ENCODE measurements around the gene LETM1.

LETM1 gene

DNA sequence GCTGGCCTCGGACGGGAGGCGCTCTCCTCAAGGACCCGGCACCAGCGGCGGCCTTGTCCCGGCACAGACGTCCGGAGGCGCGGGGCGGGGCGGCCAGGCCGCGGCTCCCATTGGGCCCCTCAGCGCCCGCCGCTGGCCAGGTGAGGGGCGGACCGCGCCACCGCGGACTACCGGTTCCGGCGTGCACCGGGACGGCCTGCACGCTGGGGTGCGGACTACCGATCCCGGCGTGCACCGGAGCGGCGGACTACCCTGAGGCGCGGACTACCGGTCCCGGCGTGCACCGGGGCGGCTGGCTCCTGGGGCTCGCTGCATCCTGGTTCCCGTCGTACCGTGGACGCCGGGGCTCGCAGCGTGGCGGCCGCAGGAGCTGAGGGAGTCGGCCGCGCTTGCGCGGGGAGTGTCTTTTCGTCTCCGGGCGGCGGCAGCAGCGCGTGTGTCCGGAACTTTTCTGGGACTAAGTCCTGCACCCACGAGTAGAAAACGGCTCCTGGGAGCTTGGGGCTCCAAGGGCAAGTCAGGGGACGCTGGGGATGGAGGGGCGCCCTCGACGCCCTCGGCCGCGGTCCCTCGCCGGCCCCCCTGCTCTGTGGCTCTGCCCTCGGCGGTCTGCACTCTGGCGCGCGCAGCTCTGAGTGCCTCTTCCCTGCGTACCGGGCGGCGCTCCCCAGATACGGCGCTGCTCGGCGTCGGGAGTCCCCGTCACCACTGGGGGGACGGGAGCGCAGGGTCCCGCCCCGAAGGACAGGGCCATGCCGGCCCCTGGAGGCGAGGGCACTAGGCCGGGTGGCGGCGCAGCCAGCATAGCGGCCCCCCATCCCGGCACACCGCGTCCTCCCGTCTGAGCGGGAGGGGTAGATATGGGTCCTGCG lies at the start of gene LETM1:
TSS of gene LETM1 (minus strand) at position 86 of the 872 bp plus-strand sequence. CDS start 206 bp downstream, outside the sequence.
- DNase-seq = peak; percentile 93 to 97

DNA sequence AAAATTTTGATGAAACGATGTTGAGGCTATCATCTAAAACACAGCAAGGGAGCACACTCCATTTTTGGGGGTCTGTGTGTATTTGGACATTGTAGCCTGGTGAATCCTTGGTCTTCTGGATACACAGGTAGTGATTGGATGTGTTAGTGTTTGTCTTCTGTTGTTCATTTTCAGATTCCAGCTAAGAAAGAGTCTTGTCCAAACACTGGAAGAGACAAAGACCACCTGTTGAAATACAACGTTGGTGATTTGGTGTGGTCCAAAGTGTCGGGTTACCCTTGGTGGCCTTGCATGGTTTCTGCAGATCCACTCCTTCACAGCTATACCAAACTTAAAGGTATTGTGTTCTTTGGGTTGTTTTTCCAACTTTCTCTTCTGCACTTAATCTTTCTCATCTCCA lies 48.1 kb upstream of the LETM1 start:
- no peak for DNase-seq

DNA sequence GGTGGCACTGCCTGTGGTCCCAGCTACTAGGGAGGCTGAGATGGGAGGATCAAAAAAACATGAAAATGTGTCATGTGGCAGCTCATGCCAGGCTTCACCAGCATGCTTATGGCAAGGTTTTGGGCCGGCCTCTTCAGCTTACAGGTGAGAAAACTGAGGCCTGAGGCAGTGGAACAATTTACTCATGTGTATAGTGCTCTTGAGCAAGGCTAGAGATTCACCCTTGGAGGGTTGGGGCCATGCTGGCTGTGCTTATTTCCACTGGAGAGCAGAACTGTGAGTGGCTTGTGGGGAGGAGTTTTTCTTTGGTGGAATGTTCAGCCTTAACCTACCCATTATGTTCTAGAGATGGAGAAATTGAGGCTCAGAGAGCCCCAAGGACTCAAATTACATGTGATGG lies 47.1 kb upstream of the LETM1 start:
- DNase-seq = no peak

DNA sequence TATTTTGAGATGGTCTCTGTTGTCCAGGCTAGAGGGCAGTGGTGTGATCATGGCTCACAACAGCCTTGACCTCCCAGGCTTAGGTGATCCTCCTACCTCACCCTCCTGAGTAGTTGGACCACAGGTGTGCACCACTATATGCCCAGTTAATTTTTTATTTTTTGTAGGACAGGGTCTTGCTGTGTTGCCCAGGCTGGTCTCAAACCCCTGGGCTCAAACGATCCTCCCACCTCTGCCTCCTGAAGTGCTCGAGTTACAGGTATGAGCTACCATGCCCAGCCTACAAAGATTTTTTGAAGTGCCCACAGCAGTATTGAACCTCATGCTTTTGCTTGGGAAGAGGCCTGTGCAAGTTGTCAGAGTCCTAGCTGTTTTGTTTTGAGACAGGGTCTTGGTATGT lies 46.3 kb upstream of the LETM1 start:
- DNase-seq = no peak

DNA sequence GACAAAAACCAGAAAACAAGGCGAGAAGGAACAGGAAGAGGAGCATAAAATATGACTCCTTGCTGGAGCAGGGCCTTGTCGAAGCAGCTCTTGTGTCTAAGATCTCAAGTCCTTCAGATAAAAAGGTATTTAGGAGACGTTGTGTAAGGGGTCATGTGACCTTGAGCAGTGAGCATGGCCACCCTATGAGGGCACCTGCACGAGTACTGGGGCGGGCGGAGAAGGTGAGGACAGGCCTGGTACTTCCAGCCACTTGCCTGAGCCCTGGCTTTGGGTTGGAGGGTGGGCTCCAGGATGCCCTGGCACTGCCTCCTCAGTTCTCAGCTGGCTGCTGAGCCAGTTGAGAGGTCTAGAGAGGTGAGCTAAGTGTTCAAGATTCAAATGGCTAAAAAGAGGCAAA lies 45.2 kb upstream of the LETM1 start:
- no peak for DNase-seq

DNA sequence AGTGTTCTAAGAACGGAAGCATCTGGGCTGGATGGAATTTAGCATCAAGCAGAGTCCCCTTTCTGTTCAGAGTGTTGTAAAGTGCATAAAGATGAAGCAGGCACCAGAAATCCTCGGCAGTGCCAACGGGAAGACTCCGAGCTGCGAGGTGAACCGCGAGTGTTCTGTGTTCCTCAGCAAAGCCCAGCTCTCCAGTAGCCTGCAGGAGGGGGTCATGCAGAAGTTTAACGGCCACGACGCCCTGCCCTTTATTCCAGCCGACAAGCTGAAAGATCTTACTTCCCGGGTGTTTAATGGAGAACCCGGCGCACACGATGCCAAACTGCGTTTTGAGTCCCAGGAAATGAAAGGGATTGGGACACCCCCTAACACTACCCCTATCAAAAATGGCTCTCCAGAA lies 44.7 kb upstream of the LETM1 start:
- DNase-seq = no peak

DNA sequence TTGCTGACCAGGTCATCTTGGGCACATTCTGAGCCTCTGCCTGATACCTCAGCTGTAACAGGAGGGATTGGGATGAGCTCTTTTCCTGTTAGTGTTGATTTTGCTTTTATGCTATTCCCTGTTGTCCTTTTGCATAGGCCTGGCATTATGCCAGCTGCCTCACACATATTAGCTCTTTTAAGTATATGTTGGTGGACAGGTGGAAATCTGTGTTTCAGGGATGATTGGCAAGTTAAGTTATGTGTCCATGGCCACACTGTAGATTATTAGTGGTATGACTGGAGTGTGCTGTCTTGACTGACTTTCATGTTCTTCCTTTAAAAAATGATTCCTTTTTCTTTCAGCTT lies 44.1 kb upstream of the LETM1 start:
- no peak for DNase-seq

DNA sequence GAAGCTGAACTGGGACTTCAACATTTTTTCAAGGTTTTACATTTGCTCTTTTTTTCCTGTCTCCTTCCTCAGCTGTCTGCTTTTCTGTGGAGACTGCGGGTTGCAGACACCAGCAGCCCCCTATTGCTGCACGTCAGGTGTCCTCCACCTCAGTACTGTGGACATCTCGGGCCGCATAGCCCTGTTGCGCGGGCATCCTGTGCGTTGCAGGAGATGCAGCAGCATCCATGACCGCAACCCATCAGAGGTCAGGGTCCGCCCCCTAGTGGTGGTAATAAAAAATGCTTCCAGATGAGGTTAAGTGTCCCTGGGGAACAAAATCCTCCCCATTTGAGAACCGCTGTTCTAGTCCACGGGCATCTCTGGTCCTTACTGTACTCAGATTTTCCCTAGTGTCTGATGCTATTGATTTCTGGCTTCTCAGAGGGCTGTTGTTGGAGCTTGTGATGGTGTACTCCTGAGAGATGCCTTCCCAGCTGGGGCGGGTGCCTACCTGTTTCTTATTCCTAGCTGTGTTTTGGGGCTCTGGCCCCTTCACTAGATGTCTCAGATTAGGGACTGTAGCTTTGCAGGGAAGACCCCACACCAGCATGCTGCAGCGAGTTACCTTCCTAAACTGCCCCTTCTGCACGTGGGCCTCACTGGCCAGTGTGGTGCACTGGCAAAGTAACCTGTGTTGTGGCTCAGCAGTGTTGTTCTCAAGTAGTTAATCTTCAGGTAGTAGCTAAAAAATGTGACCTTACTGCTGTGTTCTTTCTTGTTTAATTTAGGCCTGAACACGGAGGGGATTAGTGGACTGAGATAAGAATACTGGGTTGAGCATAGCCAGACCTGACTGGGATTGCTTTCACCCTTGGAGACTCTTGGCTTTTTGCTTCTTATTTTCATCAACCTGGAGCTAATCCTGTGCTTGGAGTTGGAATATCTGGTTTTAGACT lies 43.5 kb upstream of the LETM1 start:
- peak; percentile 75 to 79 for DNase-seq

DNA sequence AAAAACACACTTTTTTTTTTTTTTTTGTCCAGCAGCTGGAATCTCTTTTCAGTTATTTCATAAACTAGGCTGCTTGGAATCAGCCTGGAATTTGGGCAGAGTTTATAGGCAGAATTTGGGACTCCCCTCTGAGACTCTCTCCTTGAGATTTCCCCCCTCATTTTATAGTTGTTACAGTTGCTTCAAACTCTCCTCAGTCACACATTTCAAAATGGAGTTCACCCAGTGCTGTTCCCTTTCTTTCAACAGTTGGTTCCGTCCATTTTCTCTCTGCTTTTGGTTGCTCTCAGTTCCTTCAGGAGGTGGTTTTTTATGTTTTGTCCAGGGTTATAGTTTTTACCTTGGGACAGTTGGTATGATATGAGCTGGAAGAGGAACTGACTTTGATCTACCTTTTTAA lies 42.7 kb upstream of the LETM1 start:
- no peak for DNase-seq

DNA sequence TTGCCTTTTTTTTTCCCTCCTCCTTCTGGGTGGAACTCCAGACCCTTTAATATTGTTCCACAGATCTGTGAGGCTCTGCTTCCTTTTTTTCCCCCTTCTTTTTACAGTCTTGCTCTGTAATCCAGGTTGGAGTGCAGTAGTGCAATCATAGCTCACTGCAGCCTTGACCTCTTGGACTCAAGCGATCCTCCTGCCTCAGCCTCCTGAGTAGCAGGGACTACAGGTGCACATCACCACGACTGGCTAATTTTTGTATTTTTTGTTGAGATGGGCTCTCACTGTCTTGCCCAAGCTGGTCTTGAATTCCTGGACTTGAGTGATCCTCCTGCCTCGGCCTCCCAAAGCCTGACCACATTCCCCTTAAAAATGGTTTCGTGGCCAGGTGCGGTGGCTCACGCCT lies 42.1 kb upstream of the LETM1 start:
- no peak for DNase-seq

DNA sequence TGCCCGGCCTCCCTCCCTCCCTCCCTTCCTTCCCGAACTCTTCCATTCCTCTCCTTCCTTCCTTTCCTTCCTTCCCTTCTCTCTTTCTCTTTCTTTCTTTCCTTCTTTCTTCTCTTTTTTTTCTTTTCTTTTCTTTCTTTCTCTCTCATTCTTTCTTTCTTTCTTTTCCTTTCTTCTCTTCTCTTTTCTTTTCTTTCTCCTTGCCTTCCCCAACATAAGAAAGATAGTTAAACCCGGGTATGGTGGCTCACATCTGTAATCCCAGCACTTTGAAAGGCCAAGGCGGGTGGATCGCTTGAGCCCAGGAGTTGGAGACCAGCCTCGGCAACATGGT lies 40.7 kb upstream of the LETM1 start:
- DNase-seq = no peak

DNA sequence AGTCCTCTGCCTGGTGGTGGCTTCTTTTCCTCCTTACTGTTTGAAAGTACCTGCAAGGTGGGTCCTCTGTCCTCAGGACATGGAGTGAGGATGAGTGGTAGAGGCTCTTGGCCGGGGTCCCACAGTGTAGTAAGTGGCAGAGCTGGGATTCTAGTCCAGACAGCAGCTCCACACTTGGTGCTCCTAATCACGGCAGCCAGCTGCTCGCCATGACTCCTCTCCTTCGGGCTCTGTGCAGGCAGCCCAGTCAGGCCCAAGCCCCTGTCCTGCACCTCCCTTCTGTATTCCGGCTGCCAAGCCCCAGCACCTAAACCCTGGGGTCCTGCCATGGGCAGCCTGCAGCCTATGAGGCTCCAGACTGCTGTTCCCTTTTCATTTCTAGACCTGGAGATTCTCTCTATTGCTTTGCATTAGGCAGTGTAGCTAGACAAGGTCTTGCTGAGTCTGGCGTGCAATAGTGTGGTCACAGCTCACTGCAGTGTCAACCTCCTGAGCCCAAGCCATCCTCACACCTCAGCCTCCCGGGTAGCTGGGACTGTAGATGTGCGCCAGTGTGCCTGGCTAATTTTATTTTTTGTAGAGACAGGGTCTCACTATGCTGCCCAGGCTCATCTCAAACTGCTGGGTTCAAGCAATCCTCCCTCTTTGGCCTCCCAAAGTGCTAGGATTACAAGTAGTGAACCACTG lies 40.2 kb upstream of the LETM1 start:
- DNase-seq = no peak

DNA sequence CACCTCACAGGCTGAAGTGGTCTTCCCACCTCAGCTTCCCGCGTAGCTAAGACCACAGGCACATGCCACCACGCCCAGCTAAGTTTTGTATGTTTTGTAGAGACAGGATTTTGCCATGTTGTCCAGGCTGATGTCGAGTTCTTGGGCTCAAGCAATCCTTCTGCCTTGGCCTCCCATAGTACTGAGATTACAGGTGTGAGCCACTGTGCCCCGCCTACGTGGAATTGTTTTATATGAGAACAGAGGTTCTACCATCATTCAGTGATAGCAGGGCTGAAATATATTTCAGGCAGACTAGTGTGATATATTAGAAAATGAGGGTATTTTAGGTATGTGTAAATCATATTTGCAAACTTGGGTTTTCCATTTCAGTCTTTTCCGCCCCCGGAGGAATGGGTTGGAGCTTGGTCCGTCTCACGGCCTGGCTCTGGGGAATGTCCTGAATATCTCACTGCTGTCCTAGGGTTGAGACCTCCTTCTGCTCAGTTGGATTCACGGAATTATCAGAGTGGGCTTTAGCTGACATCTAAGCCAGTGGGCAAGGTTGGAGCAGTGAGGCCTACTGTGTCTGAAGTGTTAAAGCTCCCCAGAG lies 35.1 kb upstream of the LETM1 start:
- no peak for DNase-seq

DNA sequence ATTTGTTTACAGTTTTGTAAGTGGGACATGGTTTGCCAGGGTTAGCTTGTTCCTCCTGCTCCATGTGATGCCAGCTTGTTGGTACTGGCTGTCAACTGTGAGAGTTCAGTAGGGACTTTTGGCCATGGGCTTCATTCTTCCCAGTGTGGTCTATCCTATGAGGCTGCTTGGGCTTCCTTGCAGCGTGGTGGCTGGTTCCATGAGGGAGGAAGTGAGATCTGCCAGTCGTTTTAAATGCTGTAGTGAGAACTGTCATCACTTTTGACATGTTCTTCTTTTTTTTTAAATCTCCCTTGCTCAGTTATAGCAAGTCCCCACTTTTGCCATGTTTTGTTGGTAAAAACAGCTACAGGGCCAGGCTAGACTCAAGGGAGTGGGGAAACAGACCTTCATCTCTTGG lies 31.1 kb upstream of the LETM1 start:
- DNase-seq = no peak

DNA sequence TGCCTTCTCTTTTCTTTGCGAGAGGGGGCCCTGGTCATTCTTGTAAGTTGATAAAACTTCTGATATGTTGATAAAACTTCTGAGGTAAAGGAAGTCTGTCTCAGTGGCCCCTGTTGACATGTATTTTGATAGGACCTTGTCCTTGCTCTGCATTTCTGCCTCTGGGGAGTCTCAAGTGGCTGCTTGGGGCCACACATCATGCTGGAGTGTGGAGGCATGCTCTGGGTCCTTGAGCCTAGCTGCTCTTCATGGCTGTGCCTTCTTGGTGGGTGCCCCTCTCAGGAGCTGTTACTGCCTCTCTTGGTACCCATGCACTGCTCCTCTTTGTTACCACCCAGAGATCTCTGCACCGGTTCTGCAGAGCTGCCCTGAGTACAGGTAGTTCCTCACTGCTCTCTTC lies 29.5 kb upstream of the LETM1 start:
- no peak for DNase-seq

DNA sequence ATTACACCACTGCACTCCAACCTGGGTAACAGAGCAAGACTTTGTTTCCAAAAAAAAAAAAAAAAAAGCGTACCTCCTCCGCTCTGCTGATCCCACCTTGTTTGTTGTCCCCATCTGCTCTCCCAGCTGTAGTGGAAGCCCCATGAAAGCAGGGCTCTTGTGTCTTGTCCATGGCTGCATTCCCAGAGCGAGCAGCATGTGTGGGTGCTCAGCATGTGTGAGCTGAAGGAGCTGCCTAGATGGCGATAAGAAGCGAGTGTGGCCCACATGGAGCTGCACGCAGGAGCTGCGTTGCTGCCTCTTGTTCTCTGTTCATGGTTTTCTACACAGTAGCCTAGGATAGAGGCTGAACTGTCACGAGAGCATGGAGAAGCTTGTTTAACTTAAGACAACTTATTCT lies 27.6 kb upstream of the LETM1 start:
- no peak for DNase-seq

DNA sequence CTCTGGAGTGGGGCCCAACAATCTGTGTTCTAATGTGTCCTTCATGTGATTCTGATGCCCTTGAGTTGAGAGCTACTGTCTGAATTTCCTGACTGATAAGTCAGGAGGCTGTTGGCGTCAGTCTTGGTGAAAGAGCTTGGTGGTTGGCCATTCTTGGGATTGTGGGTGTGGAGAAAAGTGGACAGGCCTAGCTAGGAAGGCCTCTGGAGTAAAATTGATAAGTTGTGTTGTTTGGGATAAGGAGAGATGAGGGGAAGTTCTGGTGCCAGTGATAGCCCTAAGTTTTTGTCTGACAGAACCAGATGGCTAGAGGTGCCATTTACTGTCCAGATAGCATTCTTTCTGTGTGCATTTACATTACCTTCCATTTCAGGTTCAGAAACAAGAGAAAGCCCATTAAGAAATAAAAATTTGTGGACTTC lies 26.9 kb upstream of the LETM1 start:
- DNase-seq = no peak

DNA sequence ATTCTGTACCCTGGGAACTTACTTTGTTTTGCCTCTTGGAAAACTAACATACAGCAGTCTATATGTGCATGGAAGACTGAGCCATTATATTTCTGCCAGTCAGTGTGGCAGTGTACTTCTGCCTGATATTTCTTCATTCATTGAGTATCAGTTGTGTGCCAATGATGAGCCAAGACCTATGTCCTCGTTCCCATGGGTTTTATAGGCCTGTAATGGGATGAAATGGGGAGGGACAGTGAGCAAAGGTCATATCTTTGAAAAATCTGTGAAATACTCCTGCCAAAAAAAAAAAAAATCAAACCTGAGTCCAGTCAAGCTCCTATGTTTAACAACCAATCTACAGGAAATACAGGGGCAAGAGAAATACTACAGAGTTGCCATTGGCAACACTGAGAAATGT lies 24.4 kb upstream of the LETM1 start:
- DNase-seq = no peak

DNA sequence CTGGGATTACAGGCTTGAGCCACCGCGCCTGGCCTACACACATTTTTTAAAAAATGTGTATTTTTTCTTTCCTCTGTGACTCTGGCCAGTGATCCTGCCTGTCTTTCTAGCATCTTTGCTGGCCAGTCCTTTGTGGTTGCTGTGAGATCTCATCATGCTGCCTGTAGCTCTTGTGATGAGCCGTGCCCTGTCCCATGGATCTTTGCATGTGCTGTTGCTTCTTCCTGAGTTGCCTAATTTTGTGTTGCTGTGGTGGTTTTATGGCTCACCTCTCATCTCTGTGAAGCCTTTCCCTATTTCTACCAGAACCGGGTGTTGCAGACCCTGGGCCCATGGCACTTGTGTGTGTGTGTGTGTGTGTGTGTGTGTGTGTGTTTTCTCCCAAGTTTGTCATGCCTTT lies 23.5 kb upstream of the LETM1 start:
- DNase-seq = no peak

DNA sequence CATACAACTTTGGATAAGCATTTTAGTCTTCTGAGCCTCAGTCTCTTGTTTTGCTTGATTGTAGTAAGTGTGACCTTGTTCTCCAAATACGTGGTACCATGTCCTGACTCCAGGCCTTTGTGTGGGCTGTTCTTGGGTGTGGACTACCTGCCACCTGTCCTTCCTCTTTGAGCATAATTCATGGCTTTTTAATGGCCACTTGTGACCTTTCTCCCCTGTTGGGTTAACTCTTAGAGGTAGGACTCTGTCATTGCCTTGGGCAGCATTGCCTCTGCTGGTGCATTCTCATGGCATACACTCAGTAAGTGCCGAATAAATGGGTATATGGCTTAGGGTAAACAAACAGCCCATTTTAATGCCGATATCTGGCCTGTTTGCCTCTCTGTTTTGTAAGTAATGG lies 18.2 kb upstream of the LETM1 start:
- no peak for DNase-seq

DNA sequence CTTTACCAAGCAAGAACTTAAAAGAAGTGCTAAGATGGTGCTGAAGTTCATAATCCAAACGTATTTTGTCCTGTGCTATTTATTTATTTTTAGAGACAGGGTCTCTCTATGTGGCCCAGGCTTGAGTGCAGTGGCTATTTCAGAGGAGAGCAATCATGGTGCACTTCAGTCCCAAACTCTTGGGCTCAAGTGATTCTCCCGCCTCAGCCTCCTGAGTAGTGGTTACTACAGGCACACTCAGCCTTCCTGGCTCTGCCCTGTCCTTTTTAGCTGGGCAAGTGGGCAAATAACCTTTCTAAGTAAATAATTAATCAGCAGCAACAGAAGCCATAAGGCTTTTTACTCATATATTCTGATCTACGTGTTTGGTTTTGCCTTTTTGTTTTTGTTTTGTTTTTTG lies 17.8 kb upstream of the LETM1 start:
- no peak for DNase-seq

DNA sequence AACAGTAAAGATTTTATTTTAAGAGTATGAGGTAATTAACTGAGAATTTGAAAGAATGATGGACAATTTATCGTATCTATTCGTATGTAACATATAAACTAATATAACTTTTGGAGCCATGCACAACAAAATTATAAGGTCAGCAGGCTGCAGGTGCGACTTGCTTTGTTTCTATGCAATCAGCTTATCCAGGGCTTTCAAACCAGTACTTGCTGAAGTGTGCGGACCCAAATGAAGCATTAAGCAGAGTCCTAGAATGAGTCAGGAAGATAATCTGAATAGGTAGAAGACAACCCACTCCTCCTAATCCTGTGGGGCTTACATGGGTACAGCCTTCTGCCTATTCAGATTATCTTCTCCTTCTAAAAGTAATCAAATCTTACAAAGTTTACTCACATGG lies 17.3 kb upstream of the LETM1 start:
- peak in 1 of 2 experiments; percentile 26 for DNase-seq

DNA sequence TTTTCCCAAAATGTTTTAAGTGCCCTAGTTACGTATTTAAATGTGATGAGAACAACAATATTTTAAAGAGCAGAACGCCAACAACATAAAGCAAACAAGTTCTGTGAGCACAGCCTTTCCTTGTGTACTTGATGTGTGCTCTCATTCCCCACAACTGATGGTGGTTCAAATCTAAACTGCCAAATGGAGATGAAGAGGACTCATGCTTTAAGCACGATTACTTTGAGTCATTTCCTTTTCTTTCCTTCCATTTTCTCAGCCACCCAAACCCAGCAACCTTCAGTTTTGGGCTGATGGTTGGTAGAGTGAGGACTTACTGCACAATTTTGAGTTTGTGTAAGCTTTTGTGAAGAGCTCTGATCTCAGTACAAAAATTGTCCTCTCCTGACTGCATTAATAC lies 16.9 kb upstream of the LETM1 start:
- peak; percentile 46 to 48 for DNase-seq
